NCI-H446 treated with DMSO at 0.1 percent for 48 hours (cell line): ENCODE data around the gene TBC1D22A.
"Not testable (repeated sequence)": the region's sequence is repeated elsewhere in the genome, so short reads cannot be mapped to it uniquely, and the experiment has no call there.

Source experiments
- DNase-seq: peaks from one replicate; lab custom pipeline; 2025; lab: John Stamatoyannopoulos, UW

TBC1D22A gene

DNA sequence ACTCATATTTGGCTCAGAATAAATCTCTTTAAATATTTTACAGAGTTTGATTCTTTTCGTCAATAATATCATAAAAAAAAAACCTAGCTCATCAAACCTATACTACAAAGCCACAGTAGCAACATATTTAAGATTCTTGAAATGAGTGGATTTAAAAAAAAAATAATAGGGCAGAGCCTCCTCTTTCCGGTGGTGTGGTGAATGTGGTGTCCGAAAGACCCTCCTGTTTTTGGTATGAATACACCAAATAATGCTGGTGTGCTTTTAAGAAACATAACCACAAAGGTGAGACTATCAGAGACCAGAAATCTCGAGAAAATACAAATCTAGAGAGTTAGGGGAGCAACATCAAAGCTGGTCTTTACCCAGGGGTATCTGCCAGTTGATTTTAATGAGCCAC lies 342.6 kb downstream of the TBC1D22A start:
- DNase-seq: no peak

DNA sequence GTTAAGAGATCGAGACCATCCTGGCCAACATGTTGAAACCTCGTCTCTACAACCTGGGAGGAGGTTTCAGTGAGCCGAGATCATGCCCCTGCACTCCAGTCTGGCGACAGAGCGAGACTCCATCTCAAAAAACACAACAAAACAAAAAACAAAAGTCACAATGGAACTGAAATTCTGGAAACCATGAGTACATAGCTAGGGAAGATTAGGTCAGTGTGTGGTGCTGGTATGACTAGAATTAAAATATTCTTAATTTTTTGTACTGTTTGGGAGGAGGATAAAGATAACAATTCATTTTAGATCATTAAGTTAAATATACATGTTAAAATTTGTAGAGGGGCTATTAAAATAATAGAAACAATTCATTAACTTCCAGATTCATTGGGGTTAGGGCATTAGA lies 344.4 kb downstream of the TBC1D22A start:
- DNase-seq: no peak

DNA sequence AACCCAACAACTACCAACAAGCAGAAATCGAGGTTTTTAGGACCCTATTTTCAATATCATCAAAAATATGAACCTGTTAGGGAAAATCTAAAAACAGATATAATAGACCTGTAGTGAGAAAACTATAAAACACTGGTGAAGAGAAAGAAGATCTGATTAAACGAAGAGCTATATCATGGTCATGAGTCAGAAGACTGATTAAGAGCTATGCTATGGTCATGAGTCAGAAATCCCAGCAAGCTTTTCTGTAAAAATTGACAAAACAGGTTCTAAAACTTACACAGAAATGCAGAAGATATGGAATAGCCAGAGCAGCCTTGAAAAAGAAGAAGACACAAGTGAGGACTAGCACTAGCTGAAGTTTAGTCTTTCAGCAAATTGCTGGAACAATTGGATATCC lies 345.0 kb downstream of the TBC1D22A start:
- DNase-seq: no peak

DNA sequence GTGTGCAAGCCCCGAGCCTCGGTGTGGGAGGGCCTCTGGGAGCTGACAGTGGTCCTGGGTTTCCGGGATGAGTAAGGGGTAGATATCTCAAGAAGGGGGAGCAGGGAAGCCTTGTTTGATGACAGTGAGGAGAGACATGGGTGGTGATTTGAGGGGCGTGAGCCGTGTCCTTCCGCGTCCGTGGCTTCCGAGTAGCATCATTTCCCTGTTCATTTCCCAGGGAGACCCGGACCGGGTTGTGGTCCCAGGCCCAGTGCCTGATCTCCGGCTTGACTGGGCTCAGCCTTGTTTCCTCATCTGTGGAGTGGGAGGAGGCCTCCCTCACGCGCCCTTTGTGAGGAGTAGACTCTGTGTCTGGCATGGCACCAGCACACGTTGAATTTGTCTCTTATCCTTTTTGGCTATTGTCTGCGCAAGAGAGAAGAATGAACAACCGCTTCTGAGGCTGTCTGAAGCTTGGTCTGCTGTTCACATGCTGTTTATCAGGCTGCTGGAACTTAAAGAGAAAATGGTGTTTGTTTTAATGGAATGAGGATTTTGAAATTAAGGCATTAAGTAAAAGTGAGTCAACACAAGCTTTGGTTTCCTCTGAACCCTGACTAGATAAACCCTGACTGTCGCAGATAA lies 348.5 kb downstream of the TBC1D22A start:
- DNase-seq: no peak

DNA sequence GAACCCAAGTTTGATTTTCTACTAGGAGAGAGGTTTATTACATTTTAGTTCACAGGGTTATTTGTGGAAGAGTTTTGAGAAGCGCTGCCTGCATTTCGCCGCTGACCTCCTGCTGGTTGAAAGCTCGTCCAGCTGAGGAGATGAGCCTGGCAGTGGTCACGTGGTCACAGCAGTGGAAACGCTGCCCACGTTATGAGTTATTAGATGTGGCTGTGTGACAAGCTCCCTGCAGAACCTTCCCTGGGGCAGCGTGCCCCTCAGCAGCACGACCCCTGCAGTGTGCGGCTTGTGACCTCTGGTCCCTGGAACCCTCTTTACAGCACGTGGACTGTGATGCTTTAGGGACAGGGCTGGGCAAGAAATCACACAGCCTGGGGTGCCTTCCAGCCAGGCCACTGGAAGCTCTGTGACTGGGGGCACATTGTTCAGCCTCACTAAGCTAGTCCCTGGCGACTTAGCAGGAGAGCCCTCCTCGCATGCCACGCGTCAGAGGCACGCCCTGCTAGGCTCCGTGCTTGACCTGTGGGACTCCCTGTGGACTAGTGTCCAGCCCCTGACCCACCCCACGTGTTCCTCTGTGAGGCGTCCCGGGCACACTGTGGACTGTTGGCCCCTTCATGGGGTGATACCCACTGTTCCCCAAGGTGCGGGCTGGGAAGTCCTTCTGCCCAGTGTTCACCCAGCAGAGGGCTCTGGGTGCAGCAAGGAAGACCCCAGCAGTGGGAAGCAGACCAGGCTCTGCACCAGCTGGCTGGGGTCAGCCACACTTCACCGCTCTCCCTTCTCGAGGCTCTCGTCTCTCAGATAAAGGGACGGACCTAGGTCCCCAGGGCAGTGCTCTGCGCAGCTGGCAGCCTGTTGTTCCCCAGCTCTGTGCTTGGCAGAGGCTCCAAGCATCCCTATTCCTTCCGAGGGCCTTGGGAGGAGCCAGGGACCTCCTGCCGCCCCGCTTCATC lies 349.5 kb downstream of the TBC1D22A start:
- DNase-seq: no peak

DNA sequence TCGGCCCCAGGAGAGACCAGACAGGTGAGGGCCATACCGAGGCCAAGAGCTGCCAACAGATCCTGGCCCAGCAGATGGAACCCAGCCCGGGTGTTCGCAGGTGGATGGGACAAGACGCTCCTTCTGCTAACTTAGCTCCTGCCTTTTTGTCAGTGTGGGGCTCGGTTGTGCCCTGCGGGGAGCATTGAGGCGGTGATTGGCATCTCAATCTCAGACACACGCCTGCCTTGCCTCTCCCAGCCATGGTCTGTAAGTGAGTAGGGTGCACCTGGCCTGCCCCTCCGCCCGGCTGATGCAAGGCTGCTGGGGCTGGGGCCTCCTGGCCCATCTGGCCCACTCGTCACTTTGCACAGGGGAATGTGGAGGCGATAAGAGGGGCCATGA lies 350.1 kb downstream of the TBC1D22A start:
- DNase-seq: no peak

DNA sequence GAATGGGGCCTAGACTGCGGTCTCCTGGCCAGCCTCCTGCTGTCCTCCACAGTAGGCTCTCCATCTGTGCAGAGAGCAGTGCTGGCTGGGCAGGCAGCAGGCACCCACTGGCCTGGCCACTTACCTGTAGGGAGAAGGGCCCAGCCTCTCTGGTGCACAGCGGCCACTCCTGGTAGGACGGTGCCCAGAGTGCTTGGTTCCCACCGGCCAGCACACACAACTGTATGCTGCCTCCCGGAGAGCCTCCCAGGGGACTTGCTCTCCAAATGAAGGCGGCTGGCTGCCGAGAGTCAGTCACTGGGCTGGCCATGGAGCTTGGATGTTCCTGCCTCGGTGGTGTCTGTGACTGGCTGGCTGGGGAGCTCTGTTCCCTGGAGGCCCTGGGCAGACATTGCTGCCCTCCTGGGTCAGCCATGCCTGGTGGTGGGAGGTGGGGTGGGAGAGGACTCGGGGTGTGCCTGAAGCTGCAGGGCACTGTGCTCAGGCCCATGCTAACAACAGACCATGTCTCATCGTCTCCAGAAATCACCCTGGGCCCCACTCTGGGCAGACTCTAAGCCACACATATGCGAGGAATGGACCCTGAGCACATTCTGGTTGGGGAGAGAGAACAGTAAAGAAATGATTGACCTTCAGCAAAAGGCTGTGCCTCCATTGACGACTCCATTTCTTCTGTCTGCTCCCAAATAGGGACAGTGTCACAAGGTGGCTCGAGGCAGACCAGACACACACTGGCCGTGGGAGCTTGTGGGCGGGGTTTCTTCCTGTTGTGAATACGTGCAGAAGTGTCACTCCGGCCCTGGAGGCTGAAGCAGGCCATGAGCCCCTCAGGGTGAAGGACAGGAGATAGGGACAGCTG lies 350.8 kb downstream of the TBC1D22A start:
- no peak for DNase-seq

DNA sequence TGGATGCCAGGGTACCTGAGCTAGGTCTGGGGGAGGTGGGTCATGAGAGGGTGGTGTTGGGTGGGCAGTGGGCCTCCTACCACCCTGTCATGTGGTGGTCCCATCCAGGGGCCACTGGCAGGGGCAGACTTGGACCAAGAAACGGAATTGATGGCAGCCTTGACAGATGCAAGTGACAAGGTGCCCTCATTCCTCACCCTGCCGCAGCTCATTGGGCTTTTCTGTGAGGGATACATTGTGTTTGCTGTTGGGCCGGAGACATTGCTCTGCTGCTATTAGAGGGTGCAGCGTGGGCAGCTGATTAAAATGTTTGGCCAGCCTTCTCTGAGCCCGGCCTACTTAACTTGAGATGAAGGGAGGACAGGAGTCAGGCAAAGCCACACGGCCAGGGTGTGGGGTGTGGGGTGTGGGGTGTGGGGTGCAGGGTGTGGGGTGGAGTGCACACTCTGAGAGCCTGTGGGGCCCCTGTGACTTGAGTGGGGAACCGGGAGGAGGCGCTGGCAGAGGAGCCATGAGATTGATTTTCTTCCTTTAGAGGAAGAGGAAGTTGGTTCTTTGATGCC lies 351.5 kb downstream of the TBC1D22A start:
- no peak for DNase-seq

DNA sequence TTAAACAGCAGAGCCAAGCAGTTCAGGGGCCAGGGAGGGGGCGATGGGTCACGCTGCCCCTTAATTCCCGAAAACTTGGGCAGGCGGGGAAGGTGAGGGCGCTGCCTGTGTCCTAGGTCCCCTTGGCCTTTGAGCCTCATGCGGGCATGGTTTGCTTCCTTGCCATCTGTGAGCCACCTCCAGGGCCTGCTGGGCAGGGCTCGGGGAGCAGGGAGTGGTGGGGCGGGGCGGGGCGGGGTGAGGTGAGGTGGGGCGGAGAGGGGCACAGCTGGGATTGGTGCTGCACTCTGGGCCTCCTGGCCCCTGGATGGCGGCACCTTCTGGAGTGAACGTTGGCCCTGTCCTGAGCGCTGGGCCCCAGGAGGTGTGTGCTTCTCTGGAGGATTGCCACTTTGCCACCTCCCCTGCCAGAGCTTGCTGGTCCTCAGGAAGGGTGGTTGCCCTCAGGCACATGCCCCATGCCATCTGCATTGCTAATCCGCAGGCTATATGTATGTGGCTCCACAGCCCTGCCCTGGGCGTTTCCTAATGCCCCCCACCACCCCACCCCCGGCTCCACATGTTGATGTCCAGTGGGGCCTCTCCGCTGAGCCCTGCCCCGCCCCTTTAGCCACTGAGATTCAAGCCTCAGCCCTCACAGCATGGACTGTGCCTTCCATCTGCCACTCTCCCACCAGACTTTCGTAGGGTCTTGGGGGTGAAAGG lies 352.5 kb downstream of the TBC1D22A start:
- DNase-seq: no peak

DNA sequence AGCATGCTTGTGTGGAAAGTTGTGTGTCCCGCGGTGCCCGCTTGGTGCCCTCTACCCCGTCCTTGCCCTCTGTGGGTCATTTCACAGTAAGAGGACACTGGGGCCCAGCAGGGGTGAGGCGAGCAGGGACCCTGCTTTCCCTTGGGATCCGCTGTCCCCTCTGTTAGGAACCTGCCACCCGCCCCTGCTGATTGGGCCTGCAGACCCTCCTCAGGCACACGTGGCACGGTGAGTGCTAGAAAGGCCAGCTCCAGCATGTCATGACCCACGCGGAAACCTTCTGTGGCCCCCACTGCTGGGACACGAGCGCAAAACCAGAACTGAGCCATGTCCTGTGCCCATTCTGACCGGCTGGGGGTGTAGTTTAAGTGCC lies 353.1 kb downstream of the TBC1D22A start:
- no peak for DNase-seq

DNA sequence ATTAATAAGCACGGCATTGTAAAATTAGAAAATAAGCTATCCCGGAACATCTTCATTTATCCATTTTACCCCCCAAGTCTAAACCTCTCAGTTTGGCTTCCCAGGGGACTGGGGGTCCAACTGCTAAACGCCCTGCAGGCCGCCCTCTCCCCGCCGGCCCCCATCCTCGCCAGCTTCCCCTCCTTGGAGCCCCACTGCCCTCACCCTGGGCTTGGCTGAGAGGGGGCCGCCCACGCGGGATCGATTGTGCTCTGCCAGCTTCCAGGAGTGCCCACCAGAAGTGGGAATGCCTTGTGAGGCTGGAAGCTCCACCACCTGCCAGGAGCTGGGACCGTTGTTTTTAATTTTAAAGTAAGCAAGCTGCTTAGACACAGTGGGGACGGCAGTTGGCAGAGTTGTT lies 353.5 kb downstream of the TBC1D22A start:
- no peak for DNase-seq

DNA sequence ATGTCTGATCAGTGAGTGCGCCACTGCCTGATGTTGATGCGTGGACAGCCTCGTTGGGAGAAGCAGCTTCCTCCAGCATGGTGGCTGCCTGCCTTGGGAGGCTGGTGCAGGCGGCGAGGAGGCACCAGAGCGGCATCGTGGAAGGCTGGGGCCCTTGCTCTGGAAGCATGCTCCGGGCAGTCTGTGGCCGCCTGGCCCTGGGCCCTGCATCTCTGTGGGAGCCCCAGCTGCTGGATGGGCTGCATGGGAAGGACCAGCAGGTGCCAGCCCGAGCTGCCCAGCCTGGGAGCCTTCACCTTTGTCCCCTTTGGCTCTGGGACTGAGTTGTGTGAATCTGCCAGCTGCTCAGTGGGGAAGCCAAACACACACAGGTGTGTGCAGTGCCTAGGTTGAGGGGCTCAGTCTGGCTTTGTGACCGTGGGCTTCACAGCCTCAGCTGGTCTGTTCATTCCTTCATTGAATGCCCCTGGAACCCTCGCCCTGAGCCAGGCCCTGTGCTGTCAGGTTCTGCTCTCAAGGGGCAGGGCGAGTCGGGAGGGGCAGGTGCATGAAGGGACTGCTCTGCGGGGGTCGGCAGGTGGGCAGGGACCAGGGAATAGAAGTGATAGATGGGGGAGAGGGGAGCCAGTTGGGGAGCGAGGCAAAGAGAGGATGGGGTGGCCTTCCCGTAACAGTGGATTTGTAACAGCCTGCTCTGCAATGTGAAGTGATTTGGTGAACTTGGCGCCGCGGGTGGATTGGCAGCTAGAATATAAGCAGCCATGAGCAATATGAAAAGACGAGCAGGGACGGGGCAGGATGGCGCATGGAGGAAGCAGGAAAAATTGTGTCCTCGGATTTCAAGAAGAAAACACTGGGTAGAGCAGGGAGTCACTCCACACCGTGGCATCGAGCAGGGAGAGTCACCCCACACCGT lies 354.2 kb downstream of the TBC1D22A start:
- no peak for DNase-seq

DNA sequence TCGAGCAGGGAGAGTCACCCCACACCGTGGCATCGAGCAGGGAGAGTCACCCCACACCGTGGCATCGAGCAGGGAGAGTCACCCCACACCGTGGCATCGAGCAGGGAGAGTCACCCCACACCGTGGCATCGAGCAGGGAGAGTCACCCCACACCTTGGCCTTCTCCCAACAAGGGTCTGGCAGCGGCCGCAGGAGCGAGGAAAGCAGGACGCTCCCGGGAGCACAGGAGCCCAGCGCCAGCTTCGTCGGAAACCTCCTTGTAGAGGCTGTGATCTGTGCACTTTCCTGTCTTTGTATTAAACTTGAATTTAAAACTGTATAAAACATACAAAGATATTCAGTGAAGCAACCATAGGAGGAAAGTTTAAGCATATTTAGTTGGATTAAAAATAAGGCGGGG lies 355.0 kb downstream of the TBC1D22A start:
- not testable (repeated sequence) for DNase-seq

DNA sequence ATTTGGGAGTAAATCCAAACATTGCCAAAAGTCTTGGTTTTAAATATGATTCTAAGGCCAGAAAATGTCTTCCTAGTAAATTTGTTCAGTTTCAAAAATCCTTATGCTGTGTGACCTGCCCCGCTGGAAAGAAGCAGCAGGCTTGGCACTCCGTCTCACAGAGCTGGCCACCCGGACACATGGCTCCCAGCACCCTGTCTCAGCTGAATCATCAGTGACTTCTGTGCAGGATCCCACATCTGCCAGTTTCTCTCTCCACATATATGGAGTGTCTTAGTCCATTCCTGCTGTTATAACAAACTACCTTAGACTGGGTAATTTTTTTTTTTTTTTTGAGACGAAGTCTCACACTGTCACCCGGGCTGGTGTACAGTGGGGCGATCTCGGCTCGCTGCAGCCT lies 356.7 kb downstream of the TBC1D22A start:
- no peak for DNase-seq

DNA sequence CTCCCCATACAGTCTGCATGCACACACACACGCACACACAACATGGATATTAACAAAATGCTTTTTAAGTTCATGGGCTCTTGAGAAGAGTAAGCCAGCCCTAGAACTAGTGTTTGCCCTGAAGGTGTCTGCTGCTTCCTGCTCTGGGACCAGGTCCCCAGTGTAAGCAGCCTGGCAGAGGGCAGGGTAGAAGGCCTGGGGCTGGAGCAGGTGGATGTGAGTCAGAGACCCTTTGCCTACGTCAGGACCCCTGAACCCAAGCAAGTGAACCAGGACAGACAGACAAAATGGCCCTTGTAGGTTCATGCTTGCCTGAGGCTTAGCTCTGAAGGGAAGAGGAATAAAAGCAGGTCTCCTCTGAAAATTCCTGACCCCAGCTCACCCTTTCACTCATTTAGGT lies 357.9 kb downstream of the TBC1D22A start:
- no peak for DNase-seq

DNA sequence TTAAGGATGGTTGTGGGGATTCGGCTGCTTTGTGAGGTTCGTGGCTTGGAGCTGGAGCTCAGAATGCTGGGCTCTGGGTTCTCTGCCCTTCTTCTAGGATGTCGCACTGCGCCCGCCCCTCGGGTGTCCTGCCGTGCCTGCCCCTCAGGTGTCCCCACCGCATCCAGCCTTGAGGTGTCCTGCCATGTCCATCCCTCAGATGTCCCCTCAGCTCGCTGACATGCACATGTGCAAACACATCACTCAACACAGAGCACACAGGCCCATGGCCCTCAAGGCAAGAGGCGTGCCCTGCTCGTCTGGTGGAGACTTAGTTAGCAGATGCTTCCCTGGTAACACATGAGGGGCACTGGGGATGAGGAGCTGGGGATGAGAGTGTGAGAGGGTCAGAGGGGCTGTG lies 359.3 kb downstream of the TBC1D22A start:
- no peak for DNase-seq

DNA sequence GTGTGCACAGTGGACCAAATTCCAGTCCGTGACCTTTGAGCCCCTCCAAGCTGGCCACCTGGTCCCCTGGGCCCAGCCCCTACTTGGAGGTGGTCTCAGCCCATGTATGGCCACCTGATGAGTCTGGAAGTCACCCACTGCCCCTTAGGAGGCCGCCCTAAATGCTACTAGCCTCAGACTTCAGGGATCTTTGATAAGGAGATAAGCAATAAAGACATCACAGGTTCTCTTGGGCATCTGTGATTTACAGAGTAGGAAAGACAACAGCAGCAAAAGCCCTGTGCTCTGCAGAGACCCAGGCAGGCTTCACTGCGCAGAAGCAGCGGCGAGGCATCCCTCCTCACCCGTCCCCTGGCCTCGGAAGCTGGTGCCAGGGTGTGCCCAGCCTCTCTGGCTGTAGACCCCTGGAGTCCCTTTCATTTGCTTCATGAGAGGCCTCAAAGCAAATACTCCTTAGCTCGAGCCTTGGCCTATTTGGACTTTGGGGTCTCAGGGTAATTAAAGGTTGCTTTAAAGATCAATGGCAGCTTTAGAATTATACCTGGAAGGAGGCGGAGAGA lies 360.1 kb downstream of the TBC1D22A start:
- DNase-seq: no peak

DNA sequence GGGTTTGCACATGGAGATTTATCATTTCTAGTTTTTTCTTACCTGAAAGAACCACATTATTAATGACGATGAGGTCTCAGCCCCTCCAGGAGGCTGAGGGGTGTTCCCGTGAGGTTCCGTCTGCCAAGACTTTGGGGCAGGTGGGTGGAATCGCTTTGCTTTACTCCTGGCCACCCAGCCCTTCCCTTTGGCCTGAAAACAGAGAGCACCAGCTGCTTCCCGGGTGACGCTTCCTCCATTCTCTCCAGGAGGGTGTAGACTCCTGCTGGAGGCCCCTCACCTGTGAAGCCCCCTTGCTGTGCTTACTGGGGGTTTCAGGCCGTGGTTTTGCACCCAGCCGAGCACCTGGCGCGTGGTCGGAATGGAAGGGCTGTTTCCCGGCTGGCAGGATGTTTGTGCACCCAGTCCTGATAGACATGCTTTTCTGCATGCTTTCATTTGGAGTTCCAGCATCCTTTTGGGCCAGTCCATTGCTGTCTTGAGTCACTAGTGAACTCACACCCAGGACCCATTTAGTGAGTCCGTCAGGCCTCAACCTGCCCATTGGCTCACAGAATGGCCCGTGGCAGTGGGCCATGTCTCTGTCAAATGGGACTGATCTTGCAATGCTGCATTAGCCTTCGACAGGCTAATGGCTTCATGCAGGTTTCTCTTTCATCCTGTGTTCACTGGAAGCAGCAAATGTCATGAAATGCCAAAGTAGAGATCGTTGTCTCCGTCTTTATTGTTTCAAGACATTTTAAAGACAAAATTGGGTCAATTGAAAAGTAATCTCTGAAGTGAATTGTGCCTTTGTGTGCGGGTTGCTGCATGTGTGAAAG lies 360.8 kb downstream of the TBC1D22A start:
- no peak for DNase-seq

DNA sequence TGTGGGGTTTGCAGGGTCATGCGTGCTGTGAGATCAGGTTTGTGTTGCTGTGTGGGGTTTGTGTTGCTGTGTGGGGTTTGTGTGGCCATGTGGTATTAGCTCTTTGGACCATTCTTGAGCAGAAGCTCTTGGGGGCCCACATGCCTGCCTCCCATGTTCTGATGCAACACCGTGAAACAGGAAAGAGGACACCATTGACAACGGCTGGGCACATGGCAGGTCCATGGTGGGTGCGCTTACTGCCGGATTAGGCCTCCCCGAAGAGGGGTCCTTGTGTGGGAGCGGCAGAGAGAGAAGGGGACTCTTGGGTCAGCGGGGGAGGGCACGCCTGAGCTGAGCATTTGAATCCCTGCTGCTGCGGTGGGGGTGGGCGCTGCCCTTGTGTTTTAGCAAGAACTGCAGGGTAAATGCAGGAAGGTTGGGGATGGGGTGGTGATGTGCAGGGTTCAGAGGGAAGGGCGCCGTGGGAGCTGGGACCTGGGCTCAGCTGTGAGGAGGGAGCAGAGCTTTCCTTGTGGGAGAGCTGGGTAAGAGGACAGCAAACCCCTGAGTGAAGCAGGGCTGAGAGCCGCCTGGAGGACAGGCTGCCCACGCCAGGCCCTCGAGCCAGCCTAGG lies 361.5 kb downstream of the TBC1D22A start:
- no peak for DNase-seq
